Fibroblast of lung (primary cell): Measurements from ENCODE around the gene DSCAML1. TPM values are rescaled to one million over a fixed set of nuclear protein-coding genes. Genes with fewer than 3 reads are reported as not detected.

ENCODE experiments used
- DNase-seq, 2 donors: peaks; one replicate each; pipeline versions ENCODE4 v3.0.0 to v3.0.0-alpha.2; 2010; ENCODE audit warnings: low read depth in 2 of 2
- H2AFZ ChIP-seq: 2 replicates; pipeline ENCODE4 v1.5.1; 2012; ENCODE audit warnings: low read length, control low read depth, inconsistent platforms
- H3K27ac ChIP-seq: 2 replicates; pipeline ENCODE4 v1.5.1; 2011; ENCODE audit warnings: low read length, control low read depth; ENCODE audit not compliant: insufficient read depth
- H3K27me3 ChIP-seq: 2 replicates; pipeline ENCODE4 v1.5.1; 2011; ENCODE audit warnings: mild to moderate bottlenecking, low read length; ENCODE audit not compliant: control insufficient read depth, insufficient read depth
- H3K36me3 ChIP-seq: 2 replicates; pipeline ENCODE4 v1.5.1; 2011; ENCODE audit warnings: low read length; ENCODE audit not compliant: control insufficient read depth, insufficient read depth
- H3K4me1 ChIP-seq: 2 replicates; pipeline ENCODE4 v1.5.1; 2011; ENCODE audit warnings: low read length; ENCODE audit not compliant: control insufficient read depth, insufficient read depth; ENCODE audit errors: extremely low read depth
- H3K4me2 ChIP-seq: 2 replicates; pipeline ENCODE4 v1.5.1; 2011; ENCODE audit warnings: low read length, control low read depth; ENCODE audit not compliant: insufficient read depth; ENCODE audit errors: extremely low read depth
- H3K4me3 ChIP-seq, 4 experiments: fragments of 200-600 bp in 1 of 4; sonication (generic) in 1 of 4; replicated peaks in 1 of 4; 2 replicates each; pipeline ENCODE4 v1.5.1; 2011 to 2016; ENCODE audit warnings: low read length in 4 of 4, low read depth in 3 of 4, mild to moderate bottlenecking in 3 of 4, control low read depth in 2 of 4, inconsistent platforms in 1 of 4, mixed read lengths in 1 of 4; ENCODE audit not compliant: insufficient read depth in 1 of 4; ENCODE audit errors: control extremely low read depth in 1 of 4
- H3K79me2 ChIP-seq: 2 replicates; pipeline ENCODE4 v1.5.1; 2012; ENCODE audit warnings: mild to moderate bottlenecking, low read length, inconsistent platforms; ENCODE audit not compliant: control insufficient read depth, insufficient read depth
- H3K9ac ChIP-seq: 2 replicates; pipeline ENCODE4 v1.5.1; 2011; ENCODE audit warnings: mild to moderate bottlenecking, low read length, control low read depth; ENCODE audit not compliant: insufficient read depth
- H3K9me3 ChIP-seq: 2 replicates; pipeline ENCODE4 v1.5.1; 2012; ENCODE audit warnings: low read depth, low read length; ENCODE audit not compliant: control insufficient read depth, insufficient read depth
- H4K20me1 ChIP-seq: 2 replicates; pipeline ENCODE4 v1.5.1; 2011; ENCODE audit warnings: low read length; ENCODE audit not compliant: control insufficient read depth, insufficient read depth; ENCODE audit errors: extremely low read depth
- EZH2 ChIP-seq: IDR thresholded peaks from 2 replicates; pipeline ENCODE4 v1.5.1; 2012; ENCODE audit warnings: low read length, control low read depth, mild to moderate bottlenecking; ENCODE audit errors: missing control alignments
- polyA plus RNA-seq, 2 donors: library from polyadenylated mRNA; depleted of rRNA in 1 of 2; stranded (reverse) in 1 of 2; unstranded in 1 of 2; fragments of >200 nt; gene quantifications; 2 replicates each; pipeline ENCODE4 v1.2.1, GENCODE V29; 2011 to 2012; ENCODE audit warnings: missing spikeins in 1 of 2
- total RNA-seq: library from RNA; depleted of rRNA; stranded (reverse); fragments of >200 nt; gene quantifications from 2 replicates; pipeline ENCODE4 v1.2.1, GENCODE V29; 2014
- TF ChIP-seq, protein P1 (sequence below), 2 donors: IDR thresholded peaks in 1 of 2; conservative IDR thresholded peaks in 1 of 2; 1 replicate in 1 of 2; 2 replicates in 1 of 2; pipeline ENCODE4 v1.5.1; 2011 to 2012; ENCODE audit warnings: low read length in 2 of 2, control low read depth in 1 of 2, inconsistent platforms in 1 of 2, low read depth in 1 of 2, mild to moderate bottlenecking in 1 of 2

The DSCAML1 gene
- total and polyA plus RNA-seq, 2 donors (not counting 1 experiment from before 2014, with no cell fraction given) = not detected

DNA sequence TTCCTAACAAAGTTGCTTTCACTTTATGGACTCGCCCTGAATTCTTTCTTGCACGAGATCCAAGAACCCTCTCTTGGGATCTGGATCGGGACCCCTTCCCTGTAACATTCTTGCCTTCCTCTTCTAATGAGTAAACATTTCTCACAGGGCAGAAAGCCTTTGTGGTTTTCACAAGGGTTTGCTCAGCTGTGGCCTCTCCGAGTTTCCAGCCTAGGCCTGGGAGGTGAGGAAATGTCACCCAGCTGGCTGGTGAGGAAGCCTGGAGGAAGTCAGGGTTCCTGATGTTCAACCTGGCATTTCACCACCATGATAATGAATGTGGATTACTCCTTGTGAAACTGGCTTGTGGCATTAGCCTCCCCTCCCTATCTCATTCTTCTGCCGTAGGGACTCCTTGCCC lies 224.9 kb downstream of the DSCAML1 start:
- Histone ChIP-seq H3K27me3 (peaks cover 3% of the 10 kb centered on the region), H4K20me1 (no peaks in the 10 kb centered on the region), H3K9me3 (no peaks in the 10 kb centered on the region)

DNA sequence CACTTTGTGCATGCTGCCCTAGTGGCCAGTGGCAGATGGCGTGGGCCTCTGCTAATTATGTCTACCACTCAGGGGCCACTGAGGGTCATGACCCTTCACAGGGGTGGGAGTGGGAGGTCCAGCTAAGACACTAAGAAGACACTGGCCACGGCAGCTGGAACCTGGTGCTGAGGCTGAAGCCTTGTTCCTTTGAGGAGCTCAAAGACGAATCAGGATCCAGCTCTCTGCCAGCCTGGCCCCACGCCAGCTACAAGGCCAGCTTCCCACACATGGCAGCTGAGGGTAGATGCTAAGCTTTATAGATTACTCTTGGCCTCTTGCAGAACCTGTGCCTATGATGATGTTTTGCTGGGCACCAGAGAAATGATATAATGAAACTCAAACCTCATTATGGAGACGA lies 226.3 kb downstream of the DSCAML1 start:
- no peak for DNase-seq
- Histone ChIP-seq H3K4me2 (no peak overlapping the region), H3K4me1 (no peaks in the 10 kb centered on the region), H3K27me3 (peaks cover 3% of the 10 kb centered on the region), H3K4me3 (no peak overlapping the region), H3K9me3 (no peaks in the 10 kb centered on the region), H3K9ac (no peak overlapping the region), H3K27ac (no peak overlapping the region), H2AFZ (no peak overlapping the region), H3K36me3 (no peaks in the 10 kb centered on the region), H4K20me1 (no peaks in the 10 kb centered on the region), H3K79me2 (no peaks in the 10 kb centered on the region)
- no peak for TF ChIP-seq EZH2

More for the DNA sequence above, 224.9 kb downstream of the DSCAML1 start:
- H2AFZ ChIP-seq = no peak overlapping the region
- TF ChIP-seq, protein P1, sequence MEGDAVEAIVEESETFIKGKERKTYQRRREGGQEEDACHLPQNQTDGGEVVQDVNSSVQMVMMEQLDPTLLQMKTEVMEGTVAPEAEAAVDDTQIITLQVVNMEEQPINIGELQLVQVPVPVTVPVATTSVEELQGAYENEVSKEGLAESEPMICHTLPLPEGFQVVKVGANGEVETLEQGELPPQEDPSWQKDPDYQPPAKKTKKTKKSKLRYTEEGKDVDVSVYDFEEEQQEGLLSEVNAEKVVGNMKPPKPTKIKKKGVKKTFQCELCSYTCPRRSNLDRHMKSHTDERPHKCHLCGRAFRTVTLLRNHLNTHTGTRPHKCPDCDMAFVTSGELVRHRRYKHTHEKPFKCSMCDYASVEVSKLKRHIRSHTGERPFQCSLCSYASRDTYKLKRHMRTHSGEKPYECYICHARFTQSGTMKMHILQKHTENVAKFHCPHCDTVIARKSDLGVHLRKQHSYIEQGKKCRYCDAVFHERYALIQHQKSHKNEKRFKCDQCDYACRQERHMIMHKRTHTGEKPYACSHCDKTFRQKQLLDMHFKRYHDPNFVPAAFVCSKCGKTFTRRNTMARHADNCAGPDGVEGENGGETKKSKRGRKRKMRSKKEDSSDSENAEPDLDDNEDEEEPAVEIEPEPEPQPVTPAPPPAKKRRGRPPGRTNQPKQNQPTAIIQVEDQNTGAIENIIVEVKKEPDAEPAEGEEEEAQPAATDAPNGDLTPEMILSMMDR (conservative IDR thresholded peaks at IDR 0.05 in 1 of 2, IDR thresholded peaks at IDR 0.05 in 1 of 2; ENCODE audit: low read depth in 1 of 2, low read length in 2 of 2) = no peak
- TF ChIP-seq EZH2 = no peak
- H3K36me3 ChIP-seq = no peaks in the 10 kb centered on the region
- no peak overlapping the region for H3K9ac ChIP-seq
- H3K4me3 ChIP-seq = no peak overlapping the region
- no peak for DNase-seq
- no peak overlapping the region for H3K27ac ChIP-seq
- H3K4me1 ChIP-seq = no peaks in the 10 kb centered on the region
- H3K79me2 ChIP-seq = no peaks in the 10 kb centered on the region
- H3K4me2 ChIP-seq = no peak overlapping the region

DNA sequence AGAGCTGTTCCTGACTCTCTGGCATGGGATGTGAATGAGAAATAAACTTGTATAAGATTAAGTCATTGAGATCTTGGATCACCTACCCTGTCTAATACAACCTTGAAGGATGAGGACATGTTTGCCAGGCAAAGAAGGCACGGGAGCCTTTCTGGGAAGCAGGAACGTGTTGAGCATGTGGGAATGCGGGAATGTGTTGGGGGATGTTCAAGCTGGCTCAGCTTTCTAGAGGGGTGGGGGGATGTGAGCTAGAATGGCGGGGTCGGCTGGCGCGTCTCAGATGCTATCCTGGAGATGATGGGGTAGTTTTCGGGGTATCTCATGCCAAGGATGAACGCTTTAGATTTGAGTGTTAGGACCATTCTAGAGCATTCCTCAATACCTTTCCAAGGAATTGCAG lies 227.1 kb downstream of the DSCAML1 start:
- no peak overlapping the region for H3K4me3 ChIP-seq
- no peak overlapping the region for H3K9ac ChIP-seq
- DNase-seq = no peak
- no peak overlapping the region for H3K4me2 ChIP-seq
- H3K36me3 ChIP-seq = no peaks in the 10 kb centered on the region
- TF ChIP-seq, protein P1 (conservative IDR thresholded peaks at IDR 0.05 in 1 of 2, IDR thresholded peaks at IDR 0.05 in 1 of 2; ENCODE audit: low read depth in 1 of 2, low read length in 2 of 2) = no peak
- no peak for TF ChIP-seq EZH2
- no peaks in the 10 kb centered on the region for H3K4me1 ChIP-seq
- H3K9me3 ChIP-seq = no peaks in the 10 kb centered on the region
- peaks cover 3% of the 10 kb centered on the region for H3K27me3 ChIP-seq
- H3K79me2 ChIP-seq = no peaks in the 10 kb centered on the region
- H3K27ac ChIP-seq = no peak overlapping the region
- no peak overlapping the region for H2AFZ ChIP-seq
- H4K20me1 ChIP-seq = no peaks in the 10 kb centered on the region
